HG02623 (cell line): ENCODE data around the gene HLA-DQA2.
"Not testable (repeated sequence)": the region's sequence is repeated elsewhere in the genome, so short reads cannot be mapped to it uniquely, and the experiment has no call there.

Source experiments
- ATAC-seq: cut with Tn5 transposase; IDR thresholded peaks from one replicate; pipeline ENCODE4 v1.9.1; 2021; ENCODE audit warnings: moderate library complexity; ENCODE audit not compliant: unreplicated experiment

The HLA-DQA2 gene

DNA sequence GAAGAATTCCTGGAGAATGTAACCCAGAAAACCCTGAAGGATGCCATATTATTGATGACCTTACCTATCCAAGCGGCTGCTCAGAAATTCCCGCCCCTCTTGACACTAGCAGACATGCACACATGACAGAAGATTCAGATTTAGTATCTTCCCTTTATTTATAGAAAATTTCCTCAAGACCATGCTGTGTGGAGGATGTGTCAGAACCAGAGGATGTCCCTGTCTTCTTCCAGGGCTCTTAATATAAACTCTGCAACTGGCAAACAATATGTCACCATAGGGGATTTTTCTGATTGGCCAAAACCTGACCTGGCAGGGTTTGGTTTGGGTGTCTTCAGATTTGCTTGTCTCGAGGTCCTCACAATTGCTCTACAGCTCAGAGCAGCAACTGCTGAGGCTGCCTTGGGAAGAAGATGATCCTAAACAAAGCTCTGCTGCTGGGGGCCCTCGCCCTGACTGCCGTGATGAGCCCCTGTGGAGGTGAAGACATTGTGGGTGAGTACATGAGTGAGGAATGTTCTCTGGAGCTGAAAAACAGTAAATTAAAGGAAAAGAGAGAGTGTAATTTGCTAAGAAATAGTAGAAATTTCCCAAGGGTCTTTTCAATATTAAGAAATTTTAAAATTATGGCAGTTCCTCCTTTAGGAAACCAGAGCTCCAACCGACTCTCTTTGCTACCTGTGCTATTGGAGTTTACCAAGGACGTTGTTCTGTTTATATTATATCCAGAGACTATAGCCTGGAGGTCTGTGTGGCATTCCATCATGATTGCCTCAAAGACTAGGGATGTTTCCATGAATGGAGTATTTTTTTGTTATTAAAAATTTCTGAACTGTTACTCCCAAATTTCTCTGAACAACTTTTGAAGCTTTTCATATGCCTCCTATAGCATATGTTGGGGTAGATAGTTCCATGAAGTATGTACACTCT, at the start of gene HLA-DQA2:
TSS of gene HLA-DQA2 (plus strand) at position 361 of the 930 bp plus-strand sequence. CDS start at position 414, 53 bp downstream.
- ATAC-seq, result no peak

DNA sequence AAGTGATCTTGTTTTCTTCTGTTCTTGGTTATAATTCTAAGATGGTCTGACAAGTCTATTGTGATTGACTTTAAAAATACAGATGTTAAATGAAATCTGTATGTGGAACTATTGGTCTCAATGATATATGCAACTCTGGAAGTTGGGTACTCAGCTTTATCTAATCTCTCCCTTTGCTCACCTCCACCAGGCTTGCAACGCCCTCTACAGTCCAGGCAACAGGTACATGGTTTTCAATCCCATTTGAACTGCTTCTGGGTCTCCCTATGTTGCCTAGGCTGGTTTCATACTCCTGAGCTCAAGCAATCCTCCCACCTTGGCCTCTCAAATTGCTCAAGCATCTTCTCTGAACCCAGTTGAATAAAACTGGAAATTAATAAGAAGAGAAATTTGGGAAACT, 49.2 kb upstream of the HLA-DQA2 start:
- no peak for ATAC-seq

DNA sequence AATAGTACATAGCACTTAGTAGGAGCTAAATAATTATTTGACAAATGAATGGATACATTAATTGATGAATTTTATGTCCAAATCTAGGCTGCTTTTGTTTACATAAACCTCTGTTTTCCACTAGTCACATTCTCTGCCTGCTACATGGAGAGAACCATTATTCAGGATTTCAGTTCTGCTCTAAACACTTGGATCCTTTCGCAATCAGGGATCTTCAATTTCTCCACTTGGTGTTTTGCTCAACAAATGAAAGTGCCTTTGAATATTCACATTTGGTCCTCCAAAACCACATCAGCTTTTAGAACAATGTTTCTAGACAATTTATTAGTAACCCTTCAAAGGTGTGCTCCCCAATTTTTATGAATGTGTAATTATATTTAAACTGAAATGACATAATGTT, 44.2 kb upstream of the HLA-DQA2 start:
- no peak for ATAC-seq

DNA sequence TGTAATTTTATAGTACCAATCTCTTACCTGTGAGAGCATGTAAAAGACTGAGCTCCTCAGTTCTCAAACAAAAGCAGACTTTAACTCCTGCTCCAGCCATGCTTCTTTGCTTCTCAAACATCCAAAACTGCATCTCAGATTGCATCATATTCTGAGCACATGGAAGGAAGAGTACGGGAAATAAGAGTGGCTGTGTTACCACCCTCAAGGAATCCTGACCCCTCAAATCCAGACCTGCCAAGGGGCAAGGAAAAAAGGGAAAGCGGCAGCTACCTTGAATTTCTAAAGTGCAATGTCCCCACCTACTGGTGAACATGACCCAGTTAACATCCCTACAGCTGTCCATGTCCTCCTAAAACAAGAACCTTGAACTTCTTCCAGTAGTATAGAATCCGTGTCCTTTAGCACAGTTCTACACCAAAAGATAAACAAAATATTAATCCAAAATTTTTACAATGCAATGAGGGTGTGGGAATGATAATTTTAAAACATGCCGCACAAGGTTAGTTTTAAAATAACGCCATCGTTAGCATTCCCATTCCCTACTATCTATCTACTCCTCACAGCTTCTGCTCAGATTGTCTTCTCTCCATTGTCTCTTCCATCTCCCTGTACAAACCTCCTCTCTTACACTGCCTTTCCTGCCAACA, 40.7 kb upstream of the HLA-DQA2 start:
- ATAC-seq, result no peak

DNA sequence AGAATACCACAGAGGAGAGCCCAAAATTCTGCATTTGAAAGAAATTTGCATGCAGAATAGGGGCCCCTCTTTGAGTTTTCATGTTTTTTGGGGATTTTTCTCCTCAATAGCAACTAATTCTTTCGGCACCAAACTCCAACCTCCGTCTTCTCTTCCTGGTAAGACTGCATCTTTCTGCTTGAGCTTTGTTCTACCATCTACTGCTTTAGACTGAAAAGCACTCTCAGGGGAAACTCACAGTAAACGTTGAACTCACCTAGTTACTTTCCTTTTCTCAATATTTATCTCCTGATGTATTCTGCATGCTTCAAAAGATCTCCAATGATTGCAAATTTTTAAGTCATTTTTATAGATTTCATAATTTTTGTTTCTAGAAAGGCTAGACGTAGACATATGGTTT, 37.8 kb upstream of the HLA-DQA2 start:
- no peak for ATAC-seq

DNA sequence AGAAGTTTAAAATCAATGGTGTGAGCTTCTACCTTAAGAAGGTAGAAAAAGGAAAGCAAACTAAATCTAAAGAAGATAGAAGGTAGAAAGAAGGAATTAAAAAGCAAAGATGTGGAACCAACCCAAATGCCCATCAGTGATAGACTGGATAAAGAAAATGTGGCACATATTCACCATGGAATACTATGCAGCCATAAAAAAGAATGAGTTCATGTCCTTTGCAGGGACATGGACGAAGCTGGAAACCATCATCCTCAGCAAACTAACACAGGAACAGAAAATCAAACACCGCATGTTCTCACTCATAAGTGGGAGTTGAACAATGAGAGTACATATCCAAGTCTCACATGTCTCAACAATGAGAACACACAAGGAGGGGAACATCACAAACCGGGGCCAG, 36.0 kb upstream of the HLA-DQA2 start:
- not testable (repeated sequence) for ATAC-seq

DNA sequence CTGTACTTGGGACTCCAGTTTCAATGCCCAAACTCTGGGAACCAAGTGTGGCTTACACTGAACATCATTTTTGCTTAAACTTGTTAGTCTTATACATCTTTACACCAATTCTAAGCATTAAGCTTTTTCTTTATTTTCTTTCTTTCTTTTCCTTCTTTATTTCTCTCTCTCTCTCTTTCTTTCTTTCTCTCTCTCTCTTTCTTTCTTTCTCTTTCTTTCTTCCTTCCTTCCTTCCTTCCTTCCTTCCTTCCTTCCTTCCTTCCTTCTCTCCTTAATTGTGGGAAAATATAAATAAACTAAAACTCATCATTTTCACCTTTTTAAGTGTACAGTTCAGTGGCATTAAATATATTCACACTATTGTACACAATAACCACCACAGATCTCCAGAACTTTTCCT, 31.6 kb upstream of the HLA-DQA2 start:
- ATAC-seq, result no peak

DNA sequence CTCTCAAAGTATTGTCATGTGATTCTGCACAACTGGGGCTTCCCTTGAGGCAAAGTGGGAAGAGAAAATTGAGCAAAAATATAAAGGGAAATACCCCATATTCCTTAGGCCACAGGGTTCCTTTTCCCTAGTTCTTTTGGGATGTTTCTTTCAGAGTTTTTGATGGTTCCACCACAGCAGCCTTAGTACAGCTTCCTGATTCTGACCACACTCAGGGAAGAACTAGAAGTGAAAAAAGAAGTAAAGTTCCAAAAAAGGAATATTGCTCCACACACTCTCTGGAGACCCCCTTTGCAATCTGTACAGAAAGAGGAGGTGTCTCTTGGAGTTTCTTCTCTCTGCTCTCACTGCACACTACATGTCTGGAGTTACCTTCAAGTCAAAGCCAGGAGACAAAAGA, 27.9 kb upstream of the HLA-DQA2 start:
- no peak for ATAC-seq

DNA sequence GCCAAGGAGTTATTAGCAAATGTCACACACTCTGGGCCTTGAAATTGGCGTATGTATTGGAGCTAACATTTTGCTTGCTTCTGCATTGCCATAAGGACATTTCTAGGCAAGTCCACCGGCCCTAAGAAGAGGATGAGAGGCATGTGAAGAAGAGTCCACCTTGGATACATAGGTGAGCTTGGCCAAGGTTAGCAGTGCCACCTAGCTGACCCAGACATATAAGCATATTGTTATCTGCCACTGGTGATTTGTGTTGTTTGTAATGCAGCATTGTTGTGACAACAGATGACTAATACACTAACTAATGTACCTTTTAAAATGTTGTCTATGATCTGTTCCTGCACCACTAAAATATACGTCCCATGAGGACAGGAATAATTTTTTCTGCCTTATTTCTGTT, 24.8 kb upstream of the HLA-DQA2 start:
- ATAC-seq, result no peak

DNA sequence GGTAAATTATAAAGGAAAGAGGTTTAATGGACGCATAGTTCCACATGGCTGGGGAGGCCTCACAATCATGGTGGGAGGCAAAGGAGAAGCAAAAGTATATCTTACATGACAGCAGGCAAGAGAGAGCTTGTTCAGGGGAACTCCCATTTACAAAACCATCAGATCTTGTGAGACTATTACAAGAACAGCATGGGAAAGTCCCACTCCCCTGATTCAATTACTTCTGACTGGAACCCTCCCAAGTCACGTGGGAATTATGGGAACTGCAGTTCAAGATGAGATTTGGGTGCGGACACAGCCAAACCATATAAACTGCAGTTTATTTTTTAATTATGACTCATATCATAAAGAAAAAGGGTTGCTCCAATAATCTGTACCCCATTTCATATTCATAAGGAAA, 22.3 kb upstream of the HLA-DQA2 start:
- no peak for ATAC-seq

DNA sequence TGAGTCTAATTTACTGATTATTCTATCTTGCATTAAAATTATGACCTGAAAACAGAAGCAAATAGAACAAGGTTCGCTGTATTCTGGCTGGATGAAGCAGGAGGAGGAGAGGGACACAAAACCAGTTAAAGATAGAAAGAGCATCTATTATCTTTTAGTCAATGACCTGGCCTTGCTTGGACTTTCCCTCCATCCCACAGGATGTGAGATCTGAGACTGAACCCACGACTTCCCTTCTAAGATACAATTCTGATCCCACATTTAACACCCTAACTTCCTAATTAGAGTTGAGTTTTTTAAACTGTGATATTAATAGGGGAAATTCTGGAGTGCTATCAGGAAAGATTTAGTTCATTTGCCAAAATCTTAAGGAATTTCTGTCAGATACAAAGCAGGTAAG, 3.1 kb upstream of the HLA-DQA2 start:
- ATAC-seq, result no peak

DNA sequence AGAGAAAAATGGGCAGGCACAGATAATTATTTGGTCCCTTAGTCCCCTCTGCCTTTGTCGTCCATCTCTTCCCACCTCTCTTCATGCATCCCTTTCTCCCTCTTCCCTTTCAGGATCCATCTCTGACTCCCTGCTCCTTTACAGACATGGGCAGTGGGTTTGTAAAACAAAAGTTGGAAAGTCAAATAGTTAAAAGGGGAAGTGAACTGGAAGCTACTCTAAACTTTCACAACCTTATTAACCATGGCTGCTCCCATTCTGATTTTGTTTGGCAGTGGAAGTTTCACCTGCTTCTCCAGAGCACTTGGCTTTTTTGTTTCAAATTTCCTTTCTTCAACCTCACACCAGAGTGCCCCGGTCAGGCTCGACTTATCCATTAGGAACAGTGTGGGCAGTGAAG, 1.2 kb downstream of the HLA-DQA2 start:
- ATAC-seq, result no peak

DNA sequence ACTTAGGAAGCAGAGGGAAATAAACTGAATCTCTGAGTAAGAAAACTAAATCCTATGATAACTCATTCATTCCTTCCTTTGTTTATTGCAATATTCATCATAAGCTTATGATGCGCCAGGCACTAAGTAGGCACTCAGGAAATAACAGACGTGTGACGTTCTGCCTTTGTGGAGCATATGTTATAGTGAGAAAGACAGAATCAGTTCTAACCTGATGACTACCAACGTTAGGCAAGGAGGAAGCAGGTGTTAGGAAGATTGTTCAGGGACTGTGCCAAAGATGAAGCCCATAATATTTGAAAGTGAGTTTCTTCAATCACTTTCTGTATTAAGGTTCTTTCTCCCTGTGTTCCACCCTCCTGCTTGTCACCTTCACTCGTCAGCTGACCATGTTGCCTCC, 3.6 kb downstream of the HLA-DQA2 start:
- no peak for ATAC-seq

DNA sequence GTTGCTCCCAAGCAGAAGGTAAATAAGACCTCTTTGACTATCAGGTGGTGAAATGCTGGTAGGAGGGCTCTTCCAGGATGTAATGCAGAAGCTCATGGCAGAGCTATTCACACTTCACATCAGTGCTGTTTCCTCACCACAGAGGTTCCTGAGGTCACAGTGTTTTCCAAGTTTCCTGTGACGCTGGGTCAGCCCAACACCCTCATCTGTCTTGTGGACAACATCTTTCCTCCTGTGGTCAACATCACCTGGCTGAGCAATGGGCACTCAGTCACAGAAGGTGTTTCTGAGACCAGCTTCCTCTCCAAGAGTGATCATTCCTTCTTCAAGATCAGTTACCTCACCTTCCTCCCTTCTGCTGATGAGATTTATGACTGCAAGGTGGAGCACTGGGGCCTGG, 4.5 kb downstream of the HLA-DQA2 start:
- ATAC-seq, result not testable (repeated sequence)

DNA sequence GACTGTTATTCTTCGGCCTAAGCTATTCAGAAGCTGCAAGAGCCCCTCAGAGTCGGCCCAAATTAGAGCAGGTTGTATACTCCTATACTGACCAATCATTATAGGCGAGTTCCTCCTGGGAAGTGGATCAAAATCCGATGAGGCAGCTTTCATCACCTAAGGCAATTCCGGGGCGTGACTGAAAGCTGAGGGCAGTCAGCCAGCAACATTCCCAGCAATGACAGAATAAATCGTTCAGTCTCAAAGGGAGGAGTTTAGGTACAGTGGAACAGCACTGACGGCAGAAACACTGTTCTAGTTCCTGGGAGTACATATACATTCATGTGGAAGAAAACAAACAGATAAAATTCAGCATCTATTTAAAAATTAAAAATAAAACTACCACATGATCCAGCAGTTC, 11.4 kb downstream of the HLA-DQA2 start:
- no peak for ATAC-seq

DNA sequence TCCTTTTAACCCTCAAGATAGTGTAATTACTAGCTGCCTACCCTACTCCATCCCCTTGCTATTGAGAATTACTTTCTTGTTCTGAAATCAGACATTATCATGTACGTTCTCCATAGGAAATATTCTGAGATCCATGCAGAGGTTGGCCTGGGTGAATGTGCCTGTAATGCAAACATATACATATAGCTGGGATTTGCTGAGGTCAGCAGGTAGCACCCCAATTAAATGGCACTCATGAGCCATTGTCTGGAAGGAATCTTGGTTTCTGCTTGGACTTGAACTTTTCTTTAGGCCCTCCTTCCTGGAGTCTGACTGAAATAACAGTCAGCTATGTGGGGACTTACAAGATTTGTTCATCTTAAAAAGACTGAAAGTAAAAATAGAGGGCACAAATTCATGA, 18.5 kb downstream of the HLA-DQA2 start:
- ATAC-seq, result no peak

DNA sequence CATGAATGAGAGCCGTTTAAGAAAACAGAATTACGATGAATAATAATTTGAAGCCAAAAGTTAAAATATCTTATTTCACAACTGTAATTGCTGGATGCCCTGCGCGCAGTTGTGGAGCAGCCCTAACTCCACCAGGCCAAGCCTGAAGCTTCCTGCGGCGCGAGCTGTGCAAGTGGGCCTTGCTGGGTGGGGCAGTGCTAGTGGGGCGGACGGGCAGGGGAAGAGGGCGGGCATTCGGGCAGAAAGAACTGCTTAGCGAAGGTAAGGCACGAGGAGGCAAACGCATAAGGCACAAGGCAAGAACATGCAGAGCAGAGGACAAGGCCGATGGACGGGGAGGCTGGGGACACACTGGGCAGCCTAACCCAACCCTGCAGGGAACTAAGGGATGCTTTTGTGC, 19.9 kb downstream of the HLA-DQA2 start:
- ATAC-seq, result no peak

DNA sequence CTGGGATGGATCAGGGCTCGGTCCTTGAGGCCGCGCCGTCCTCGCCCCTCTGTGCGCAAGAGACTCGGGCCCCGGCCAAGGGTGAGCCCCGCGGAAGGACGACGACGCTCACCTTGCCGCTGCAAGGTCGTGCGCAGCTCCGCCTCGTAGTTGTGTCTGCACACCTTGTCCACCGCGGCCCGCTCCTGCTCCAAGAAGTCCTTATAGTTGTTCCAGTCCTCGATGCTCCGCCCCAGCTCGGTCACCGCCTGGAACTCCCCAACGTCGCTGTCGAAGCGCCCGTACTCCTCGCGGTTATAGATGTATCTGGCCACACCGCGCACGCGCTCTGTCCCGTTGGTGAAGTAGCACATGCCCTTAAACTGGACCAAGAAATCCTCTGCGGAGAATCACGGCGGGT, 20.4 kb downstream of the HLA-DQA2 start:
- no peak for ATAC-seq

DNA sequence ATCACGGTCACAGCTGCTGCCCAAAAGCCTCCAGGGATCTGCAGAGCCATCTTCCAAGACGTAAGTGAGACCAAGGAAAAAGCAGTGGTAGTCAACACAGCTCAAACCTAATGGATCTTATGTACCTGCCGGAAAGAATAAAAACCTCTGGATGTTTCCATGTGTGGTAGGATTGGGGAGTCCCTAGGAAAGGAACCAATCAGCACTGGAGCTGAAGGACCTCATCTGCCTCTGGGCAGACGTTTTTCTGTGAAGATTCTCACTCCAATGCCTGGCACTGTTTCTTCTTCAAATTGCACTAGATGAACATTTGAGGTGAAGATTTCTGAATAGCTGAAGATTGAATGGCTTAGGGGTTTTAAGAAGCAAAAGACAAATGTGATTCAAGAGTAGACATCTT, 22.2 kb downstream of the HLA-DQA2 start, which contains the start of gene HLA-DQB2:
TSS of gene HLA-DQB2 (minus strand) at position 112 of the 400 bp plus-strand sequence. CDS start at position 50, 62 bp downstream.
- ATAC-seq, result no peak

DNA sequence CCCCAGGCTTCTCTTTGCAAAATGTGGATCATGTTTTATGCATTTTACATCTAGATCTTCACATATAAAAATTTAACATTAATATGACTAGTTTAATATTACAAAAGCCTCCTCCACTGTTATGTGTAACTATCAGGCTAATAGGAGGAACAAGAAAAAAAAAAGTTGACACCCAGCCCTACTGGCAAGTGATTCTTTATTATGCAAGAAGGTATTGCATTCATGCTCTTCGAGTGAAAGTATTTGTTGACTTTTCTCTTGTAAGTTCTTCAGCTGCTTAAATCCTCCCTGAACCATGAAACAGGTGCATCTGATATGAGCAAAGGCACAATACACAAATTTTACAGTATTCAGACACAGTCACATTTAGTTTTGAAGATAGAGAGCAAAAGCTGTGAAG, 22.9 kb downstream of the HLA-DQA2 start:
- ATAC-seq, result no peak

DNA sequence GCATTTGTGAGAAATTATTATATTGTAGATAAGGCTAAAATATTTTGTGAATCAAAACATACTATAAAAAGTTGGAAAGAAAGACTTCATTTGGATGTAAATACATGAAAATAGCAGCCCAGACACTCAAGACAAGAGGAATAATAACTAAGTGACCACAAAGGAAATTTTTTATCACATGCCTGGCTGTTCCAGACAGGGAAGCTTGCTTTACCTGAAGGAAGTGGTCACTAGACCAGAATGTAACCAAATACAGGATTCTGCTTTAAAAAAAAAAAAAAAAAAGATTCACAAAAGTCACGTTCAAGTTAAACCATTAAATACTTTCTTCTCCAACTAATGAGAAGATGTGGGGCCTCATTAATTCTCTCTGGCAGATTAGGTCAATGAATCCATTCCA, 31.5 kb downstream of the HLA-DQA2 start:
- no peak for ATAC-seq

DNA sequence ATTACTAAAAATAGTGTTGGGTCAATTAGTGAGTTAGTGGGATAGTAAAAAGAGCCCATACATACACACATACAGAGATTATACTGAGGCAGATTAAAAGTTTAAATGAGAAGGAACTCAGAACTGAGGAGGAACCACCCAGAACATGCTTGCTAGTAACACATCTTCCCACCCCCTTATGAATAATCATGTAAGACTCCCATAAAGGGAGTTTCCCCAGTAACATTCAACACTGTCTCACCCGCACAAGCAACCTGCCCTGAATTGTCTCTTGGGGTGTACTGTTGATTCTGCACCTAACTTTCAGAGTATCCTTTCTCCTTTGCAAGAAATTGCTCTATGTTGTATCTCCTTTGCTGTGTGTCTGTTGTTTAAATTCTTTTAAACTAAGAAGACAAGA, 33.2 kb downstream of the HLA-DQA2 start:
- ATAC-seq, result no peak
